SK-MEL-5 (cell line): ENCODE measurements around the gene SGF29. TPM values are rescaled to one million over a fixed set of nuclear protein-coding genes. Genes with fewer than 3 reads are reported as not detected.
"Not testable (repeated sequence)": the region's sequence is repeated elsewhere in the genome, so short reads cannot be mapped to it uniquely, and the experiment has no call there.

ENCODE experiments used
- DNase-seq: peaks from one replicate; pipeline ENCODE4 v3.0.0-alpha.2; 2016; ENCODE audit warnings: low read depth, low spot score
- in situ Hi-C: cut with HindIII; loops from 2 replicates; pipeline ENCODE4 v1.10.0; 2016; ENCODE audit warnings: low sequenced_read_pairs, high pct_unique_total_duplicates, low pct_unique_long_range_greater_than_20kb
- total RNA-seq: library from RNA; depleted of rRNA; stranded (reverse); fragments of >200 nt; shearing (Covaris generic); gene quantifications from 2 replicates; pipeline ENCODE4 v1.2.3, GENCODE V29; 2014

SGF29 gene
- total RNA-seq, 1 experiment from 2014 or later, result 11.0 TPM

- DNase-seq, result no peak
- in situ Hi-C loops, result no loop called here
Observed at GRCh38 chr16:28529124-28529523, 24.6 kb upstream of the SGF29 start.

GRCh38 chr16:28531777-28532744 lies 21.7 kb upstream of the SGF29 start:
- in situ Hi-C loops, result no loop called here
- DNase-seq, result peak; percentile 45

- in situ Hi-C loops, result no loop called here
- no peak for DNase-seq
Observed at GRCh38 chr16:28532940-28533647, 20.6 kb upstream of the SGF29 start.

GRCh38 chr16:28534542-28535373 lies 19.0 kb upstream of the SGF29 start:
- in situ Hi-C loops, result no loop called here

GRCh38 chr16:28537076-28537475 lies 16.6 kb upstream of the SGF29 start:
- no peak for DNase-seq
- in situ Hi-C loops, result no loop called here

More at GRCh38 chr16:28534542-28535373, 19.0 kb upstream of the SGF29 start:
- no peak for DNase-seq

GRCh38 chr16:28537964-28538732 lies 15.6 kb upstream of the SGF29 start:
- DNase-seq, result no peak
- in situ Hi-C loops, result no loop called here

GRCh38 chr16:28538733-28539596 lies 14.8 kb upstream of the SGF29 start, which contains the start of gene NUPR1:
NUPR1 (minus strand) TSS chr16:28538974; CDS start chr16:28538907, 67 bp downstream.
- DNase-seq, result peak; percentile 93
- in situ Hi-C loops, result no loop called here

GRCh38 chr16:28540346-28540745 lies 13.4 kb upstream of the SGF29 start:
- DNase-seq, result peak; percentile 43
- in situ Hi-C loops, result no loop called here

GRCh38 chr16:28542646-28543045 lies 11.1 kb upstream of the SGF29 start:
- in situ Hi-C loops, result no loop called here
- no peak for DNase-seq

GRCh38 chr16:28543072-28543471 lies 10.6 kb upstream of the SGF29 start:
- in situ Hi-C loops, result no loop called here
- DNase-seq, result no peak

GRCh38 chr16:28544998-28545397 lies 8.7 kb upstream of the SGF29 start:
- no peak for DNase-seq
- in situ Hi-C loops, result no loop called here

- in situ Hi-C loops, DNase-seq: not testable (repeated sequence)
Observed at GRCh38 chr16:28545964-28546363, 7.8 kb upstream of the SGF29 start.

- in situ Hi-C loops, result no loop called here
- no peak for DNase-seq
Observed at GRCh38 chr16:28546626-28547025, 7.1 kb upstream of the SGF29 start.

GRCh38 chr16:28548306-28548802 lies 5.4 kb upstream of the SGF29 start:
- no peak for DNase-seq
- in situ Hi-C loops, result no loop called here

- in situ Hi-C loops, result no loop called here
- DNase-seq, result peak; percentile 55
Observed at GRCh38 chr16:28549301-28549899, 4.3 kb upstream of the SGF29 start.
